ENCODE measurements around the gene SLC5A3.
A peak's percentile ranks its signal among the peaks of the same experiment; 100 is the strongest.

The SLC5A3 gene

GRCh38 chr21:34034369-34035014, 38.9 kb upstream of the SLC5A3 start:
- no peak for DNase-seq (ENCODE audit: low read depth, low spot score)
- no peak overlapping the region for H3K4me3 ChIP-seq (ENCODE audit: low read depth, low read length)
- TF ChIP-seq CTCF (IDR thresholded peaks at IDR 0.05; ENCODE audit: low read depth, low read length): no peak
- in situ Hi-C loops (cut with HindIII; ENCODE audit: low sequenced_read_pairs): no loop called here

GRCh38 chr21:34035619-34036354, 37.6 kb upstream of the SLC5A3 start:
- in situ Hi-C loops (cut with HindIII; ENCODE audit: low sequenced_read_pairs): no loop called here
- no peak for DNase-seq (ENCODE audit: low read depth, low spot score)
- no peak for TF ChIP-seq CTCF (IDR thresholded peaks at IDR 0.05; ENCODE audit: low read depth, low read length)
- no peak overlapping the region for H3K4me3 ChIP-seq (ENCODE audit: low read depth, low read length)

GRCh38 chr21:34037009-34037795, 36.2 kb upstream of the SLC5A3 start:
- TF ChIP-seq CTCF (IDR thresholded peaks at IDR 0.05; ENCODE audit: low read depth, low read length): no peak
- H3K4me3 ChIP-seq (ENCODE audit: low read depth, low read length): no peak overlapping the region
- DNase-seq (ENCODE audit: low read depth, low spot score): peak; percentile 70
- in situ Hi-C loops (cut with HindIII; ENCODE audit: low sequenced_read_pairs): no loop called here

- no peak for DNase-seq (ENCODE audit: low read depth, low spot score)
- in situ Hi-C loops (cut with HindIII; ENCODE audit: low sequenced_read_pairs): no loop called here
- peak; percentile 4 for TF ChIP-seq CTCF (IDR thresholded peaks at IDR 0.05; ENCODE audit: low read depth, low read length)
- H3K4me3 ChIP-seq (ENCODE audit: low read depth, low read length): no peak overlapping the region
Measured at GRCh38 chr21:34039678-34040382, 33.5 kb upstream of the SLC5A3 start.

GRCh38 chr21:34042735-34043134, 30.6 kb upstream of the SLC5A3 start:
- in situ Hi-C loops (cut with HindIII; ENCODE audit: low sequenced_read_pairs): no loop called here
- H3K4me3 ChIP-seq (ENCODE audit: low read depth, low read length): no peak overlapping the region
- TF ChIP-seq CTCF (IDR thresholded peaks at IDR 0.05; ENCODE audit: low read depth, low read length): no peak
- DNase-seq (ENCODE audit: low read depth, low spot score): no peak

GRCh38 chr21:34043333-34043732, 30.0 kb upstream of the SLC5A3 start:
- DNase-seq (ENCODE audit: low read depth, low spot score): no peak
- in situ Hi-C loops (cut with HindIII; ENCODE audit: low sequenced_read_pairs): no loop called here
- no peak for TF ChIP-seq CTCF (IDR thresholded peaks at IDR 0.05; ENCODE audit: low read depth, low read length)

More at GRCh38 chr21:34043333-34043732, 30.0 kb upstream of the SLC5A3 start:
- no peak overlapping the region for H3K4me3 ChIP-seq (ENCODE audit: low read depth, low read length)

Data from astrocyte of the spinal cord (primary cell).